ENCODE measurements around the gene WNT3A.

DNA sequence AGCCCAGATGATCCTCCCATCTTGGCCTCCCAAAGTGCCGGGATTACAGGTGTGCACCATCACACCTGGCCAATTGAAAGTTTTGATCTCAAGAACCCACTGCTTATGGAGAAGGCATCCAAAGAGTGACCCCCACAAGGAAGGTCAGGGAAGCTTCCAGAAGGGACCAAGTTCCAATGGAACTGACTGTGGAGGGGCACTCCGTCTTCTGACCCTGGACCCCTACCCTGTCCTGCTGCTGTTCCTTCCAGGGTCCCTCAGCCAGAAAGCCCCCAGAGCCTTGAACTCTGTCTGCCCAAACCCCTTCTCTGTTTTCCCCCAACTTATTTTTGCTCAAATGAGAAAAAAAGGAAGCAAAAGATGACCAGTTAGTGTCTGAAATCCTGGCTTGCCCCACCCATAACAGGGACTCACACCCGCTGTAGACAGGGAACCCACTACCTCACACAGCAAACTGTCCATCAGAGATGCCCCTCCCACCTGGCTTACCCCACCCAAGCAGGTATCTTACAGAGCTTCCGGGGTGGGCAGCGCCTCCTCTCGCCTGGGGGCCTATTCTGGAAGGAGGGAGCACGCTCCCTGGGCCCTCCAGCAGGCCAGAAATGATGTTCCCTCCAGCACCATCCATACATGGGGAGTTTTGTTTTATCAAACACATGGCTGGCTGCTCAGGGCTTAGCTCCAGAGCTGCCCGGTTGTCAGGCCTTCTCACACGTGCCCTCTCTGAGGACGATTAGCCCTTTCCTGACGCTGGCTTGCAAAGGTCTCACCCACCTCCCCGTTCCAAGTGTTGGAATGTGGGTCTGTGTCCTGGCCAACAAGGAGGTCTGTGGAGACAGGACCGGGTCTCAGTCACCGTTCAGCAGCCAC lies 3.1 kb upstream of the WNT3A start:
- no peak for TF ChIP-seq POLR2A (IDR thresholded peaks at IDR 0.05; ENCODE audit: low read depth)
- TF ChIP-seq, protein P1, sequence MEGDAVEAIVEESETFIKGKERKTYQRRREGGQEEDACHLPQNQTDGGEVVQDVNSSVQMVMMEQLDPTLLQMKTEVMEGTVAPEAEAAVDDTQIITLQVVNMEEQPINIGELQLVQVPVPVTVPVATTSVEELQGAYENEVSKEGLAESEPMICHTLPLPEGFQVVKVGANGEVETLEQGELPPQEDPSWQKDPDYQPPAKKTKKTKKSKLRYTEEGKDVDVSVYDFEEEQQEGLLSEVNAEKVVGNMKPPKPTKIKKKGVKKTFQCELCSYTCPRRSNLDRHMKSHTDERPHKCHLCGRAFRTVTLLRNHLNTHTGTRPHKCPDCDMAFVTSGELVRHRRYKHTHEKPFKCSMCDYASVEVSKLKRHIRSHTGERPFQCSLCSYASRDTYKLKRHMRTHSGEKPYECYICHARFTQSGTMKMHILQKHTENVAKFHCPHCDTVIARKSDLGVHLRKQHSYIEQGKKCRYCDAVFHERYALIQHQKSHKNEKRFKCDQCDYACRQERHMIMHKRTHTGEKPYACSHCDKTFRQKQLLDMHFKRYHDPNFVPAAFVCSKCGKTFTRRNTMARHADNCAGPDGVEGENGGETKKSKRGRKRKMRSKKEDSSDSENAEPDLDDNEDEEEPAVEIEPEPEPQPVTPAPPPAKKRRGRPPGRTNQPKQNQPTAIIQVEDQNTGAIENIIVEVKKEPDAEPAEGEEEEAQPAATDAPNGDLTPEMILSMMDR (IDR thresholded peaks at IDR 0.05), result no peak
